NCI-H2171 treated with DMSO at 0.1 percent for 48 hours (cell line): ENCODE results near the gene PRR22.
"Not testable (repeated sequence)": the region's sequence is repeated elsewhere in the genome, so short reads cannot be mapped to it uniquely, and the experiment has no call there.

Source experiments
- DNase-seq: peaks from one replicate; lab custom pipeline; 2025; lab: John Stamatoyannopoulos, UW

The PRR22 gene

DNA sequence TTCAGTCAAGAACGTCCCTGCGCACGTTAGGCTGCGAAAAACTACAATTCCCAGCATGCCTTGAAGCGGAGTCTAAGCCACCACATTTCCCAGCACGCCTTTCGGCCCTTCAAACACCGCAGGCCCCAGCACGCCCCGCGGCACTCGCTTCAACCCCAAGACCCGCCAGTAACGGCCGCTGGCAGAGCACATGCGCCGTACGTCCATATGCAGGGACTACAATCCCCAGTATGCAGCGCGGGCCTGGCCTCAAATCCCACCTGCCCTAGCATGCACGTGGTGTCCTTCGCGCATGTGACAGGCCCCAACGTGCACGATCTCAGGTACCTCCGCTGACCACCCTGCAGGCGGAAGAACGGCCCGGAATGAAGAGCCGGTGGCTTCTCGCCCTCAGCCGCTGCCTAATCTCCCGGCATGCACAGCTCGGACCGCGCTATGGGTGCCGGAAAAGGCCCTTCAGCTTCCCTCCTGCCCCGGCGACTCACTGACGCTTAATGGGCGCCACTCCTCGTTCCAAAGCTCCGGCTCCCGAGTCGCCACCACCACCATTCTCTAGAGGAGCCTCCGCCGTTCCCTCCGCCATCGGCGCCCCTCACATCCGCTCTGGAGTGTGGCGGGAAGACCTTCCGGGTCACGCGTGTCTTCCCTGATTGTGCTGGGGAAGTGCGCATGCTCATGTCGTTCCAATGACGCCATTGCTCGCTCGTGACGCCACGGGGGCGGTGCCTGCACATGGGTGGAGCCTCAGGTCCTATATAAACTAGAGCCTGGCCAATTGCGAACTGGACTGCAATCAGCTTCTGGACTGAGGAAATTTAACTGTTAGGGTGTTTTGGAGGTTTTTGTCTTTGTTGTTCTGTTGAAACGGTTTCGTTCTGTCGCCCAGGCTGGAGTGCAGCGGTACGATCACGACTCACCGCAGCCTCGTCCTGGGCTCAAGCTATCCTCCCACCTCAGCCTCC is 6.3 kb upstream of the PRR22 start, which contains the start of gene DUS3L:
TSS of gene DUS3L (minus strand) at position 605 of the 962 bp plus-strand sequence. CDS start at position 583, 22 bp downstream.
- peak; percentile 98 for DNase-seq

DNA sequence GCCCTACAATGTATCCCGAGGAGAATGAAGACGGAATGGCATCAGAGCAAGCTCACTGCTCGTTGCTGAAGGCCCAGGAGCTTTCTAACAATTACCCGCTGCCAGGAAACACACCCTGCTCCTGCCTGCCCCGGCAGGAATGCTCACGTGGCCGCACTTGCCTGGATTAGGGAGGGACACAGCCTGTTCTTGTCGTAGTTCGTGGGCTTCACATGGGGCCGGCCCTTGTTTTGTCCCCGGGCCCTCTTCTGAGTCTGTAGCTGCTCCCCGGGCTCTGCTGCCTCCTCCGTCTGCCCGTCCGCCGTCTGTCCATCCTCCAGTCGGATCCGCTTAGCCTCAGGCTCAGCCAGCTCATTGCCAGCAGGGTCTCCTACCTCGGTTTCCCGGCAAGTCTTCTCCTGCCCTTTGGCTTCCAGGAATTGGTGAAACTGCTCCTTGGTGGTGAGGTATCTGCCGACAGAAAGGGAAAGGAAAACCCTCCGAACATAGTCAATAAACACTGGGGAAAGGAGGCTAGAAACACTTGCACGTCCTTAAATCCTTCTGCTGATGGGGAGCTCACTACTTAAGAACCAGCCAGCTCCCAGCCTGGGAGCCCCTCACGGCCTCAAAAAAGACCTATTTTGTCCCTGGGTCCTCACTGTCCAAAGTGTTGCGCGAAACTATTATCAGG is 5.5 kb upstream of the PRR22 start:
- no peak for DNase-seq

DNA sequence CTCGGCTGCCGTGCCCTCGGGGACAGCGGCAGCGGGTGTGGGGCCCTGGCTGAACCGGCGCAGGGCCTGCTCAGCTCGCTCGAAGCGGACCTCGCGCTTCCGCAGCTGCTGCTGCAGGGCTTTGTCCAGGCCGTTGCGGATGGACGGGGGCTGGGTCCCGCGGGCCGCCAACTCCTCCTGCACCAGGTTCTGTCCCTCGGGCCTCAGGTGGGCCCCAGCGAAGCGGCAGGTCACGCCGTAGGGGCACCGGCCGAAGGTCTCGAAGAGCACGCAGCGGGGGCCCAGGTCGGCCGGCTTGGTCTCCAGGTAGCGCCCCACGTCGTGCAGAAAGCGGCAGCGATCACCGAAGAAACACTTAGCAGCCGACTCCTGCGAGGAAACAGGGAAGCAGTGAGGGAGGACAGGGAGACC is 4.8 kb upstream of the PRR22 start:
- DNase-seq = no peak

DNA sequence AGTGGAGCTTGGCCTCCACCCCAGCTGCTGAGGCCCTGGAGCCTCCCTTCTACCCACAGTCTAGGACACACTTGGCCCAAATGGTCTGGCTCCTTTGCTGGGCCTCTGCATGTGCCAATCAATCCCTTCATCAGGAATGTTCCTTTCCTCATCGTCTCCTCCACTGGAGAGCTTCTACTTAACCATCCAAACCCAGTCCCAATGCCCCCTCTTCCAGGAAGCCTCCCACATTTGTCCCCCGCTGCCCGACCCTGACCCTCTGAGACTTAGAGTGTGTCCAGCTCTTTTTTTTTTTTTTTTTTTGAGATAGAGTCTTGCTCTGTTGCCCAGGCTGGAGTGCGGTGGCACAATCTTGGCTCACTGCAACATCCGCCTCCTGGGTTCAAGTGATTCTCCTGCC is 3.9 kb upstream of the PRR22 start:
- no peak for DNase-seq

DNA sequence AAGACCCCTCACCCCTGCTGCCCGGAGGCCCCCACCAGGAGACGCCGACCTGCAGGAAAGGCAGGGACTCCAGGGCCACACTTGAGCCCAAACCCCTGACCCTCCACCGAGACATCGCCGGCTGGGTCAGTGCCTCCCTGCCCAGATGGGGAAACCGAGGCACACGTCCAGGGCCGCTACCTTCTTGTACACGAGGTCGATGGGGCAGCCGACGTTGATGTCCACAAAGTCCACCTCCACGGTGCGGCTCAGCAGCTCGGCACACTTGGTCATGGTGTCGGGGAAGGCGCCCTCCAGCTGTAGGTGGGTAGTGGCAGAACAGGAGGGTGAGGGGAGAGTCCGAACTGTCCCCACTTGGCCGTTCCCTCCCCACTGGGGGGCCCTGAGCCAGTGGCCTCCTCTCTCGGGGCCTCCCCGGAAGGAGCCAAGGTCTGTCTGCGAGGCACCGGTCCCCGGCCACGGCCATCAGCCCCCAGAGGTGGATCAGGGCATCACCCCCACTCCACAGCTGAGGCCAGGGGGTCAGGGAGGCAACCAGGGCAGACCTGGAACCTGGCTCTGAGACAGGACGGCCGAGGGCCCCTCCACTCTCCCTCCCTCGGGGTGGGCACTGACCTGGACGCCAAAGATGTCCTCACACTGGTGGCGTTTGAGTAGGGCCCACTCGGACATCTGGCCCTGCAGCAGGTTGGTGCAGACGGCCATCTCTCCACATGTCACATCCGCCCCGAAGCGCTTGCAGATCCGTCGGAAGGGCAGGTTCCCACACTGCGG is 3.0 kb upstream of the PRR22 start:
- no peak for DNase-seq

DNA sequence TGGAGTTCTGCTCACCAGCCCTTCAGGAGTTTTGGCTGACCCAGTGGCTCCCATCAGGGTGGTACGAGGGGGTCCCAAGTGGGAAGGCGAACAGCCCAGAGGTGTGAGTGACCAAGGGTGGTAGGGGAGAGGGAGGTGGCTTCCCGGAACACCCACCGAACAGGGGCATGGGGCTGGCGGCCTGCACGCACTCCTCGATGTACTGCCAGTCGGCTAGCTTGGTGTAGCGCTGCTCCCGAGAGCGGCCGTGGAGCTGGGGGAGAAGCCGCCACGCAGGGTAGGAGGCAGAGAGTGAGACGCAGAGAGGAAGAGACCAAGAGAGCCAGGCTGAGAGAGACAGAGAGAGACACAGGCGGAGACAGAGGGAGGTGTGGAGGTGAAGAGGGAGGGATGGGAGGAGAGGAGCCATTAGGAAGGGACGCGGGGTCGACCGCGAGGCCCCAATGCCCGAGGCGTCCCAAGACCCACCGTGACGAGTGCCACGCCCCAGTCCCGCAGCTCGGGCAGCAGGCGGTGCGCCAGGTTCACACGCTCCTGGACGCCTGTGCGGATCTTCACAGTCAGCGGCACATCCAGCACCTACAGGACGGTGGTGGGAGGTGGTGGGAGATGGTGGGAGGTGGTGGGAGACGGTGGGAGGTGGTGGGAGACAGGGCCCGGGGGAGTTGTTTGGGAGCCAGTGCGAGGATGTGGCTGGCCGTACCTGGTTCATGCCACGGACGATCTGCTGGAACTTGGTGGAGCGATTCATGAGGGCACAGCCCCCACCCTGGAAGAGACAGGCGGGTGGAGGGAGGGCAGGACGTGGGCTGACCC is 2.3 kb upstream of the PRR22 start:
- no peak for DNase-seq

DNA sequence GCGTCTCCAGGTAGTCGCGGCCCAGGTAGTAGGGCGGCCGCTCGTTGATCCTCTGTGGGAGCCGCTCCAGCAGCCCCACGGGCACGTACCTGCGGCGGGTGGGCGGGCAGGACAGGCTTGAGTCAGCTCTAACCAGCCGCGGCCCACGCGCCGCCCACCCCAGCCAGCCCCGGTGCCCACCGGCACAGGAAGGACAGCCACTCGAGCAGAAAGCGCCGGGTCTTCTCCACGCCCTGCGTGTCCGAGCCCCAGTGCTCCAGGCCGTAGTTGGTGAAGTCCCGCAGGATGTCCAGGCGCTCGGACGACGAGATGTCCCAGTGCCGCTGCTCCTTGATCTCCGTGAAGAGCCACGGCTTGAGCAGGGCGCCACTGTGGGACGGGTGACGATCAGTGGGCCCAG is 877 bp upstream of the PRR22 start:
- DNase-seq = no peak

DNA sequence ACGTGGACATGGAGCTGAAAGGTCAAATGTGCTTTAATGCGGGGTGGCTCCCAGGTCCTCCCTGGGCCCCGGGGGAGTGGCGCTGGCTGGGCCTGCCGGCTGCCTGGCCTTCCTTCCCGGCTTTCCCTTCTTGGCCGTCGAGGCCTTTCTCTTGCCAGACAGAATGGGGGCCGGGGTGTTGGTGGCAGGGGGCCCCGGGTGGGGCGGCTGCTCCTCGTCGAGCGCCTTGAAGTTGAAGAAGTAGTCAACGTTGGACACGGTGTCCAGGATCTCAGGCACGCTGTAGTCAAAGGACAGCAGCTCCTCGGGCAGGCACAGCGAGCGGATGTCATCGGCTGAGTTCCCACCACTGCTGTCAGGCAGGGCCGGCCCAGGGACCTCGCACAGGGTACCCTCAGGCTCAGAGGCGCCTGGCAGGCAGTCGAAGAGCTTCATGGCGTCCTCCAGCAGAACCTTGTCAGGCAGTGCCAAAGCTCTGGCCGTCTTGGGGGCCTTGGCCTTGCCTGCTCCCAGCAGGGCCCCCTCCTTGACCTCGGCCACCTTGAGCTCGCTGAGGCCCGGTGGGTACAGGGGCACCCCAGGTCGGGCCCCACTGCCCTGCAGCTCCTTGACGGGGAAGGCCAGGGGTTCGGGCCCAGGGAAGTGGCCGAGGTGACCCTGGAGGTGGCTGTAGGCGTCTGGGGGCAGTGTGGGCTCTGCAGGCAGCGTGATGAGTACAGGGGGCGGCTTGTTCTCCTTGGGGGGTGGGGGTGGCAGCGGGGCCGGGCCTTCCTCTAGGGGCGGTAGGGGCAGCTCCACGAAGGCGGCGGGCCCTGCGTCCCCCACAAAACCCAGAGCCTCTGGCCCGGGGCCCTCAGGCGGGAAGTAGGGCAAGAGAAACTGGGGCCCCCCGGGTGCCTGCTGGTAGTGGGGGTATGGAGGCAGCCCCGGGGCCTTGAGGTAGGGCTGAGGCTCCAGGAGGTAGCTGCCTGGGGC is 1.3 kb downstream of the PRR22 start:
- no peak for DNase-seq

- DNase-seq = no peak
Measured at GRCh38 chr19:5782322-5782721, 2.2 kb downstream of the PRR22 start.

DNA sequence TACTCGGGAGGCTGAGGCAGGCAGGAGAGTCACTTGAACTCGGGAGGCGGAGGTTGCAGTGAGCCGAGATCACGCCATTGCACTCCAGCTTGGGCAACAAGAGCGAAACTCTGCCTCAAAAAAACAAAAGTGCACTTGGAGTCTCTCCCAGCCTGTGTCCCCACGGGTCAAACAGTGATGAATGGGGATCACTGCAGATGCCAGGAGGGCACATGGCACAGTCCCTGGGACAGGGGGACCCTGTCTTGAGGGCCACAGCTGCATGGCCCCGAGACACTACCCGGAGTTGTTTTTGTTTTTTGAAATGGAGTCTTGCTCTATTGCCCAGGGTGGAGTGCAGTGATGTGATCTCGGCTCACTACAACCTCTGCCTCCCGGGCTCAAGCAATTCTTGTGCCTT is 3.6 kb downstream of the PRR22 start:
- DNase-seq = not testable (repeated sequence)

- no peak for DNase-seq
Measured at GRCh38 chr19:5778402-5778801, 6.1 kb downstream of the PRR22 start.

- no peak for DNase-seq
Measured at GRCh38 chr19:5775668-5776309, 8.8 kb downstream of the PRR22 start.

DNA sequence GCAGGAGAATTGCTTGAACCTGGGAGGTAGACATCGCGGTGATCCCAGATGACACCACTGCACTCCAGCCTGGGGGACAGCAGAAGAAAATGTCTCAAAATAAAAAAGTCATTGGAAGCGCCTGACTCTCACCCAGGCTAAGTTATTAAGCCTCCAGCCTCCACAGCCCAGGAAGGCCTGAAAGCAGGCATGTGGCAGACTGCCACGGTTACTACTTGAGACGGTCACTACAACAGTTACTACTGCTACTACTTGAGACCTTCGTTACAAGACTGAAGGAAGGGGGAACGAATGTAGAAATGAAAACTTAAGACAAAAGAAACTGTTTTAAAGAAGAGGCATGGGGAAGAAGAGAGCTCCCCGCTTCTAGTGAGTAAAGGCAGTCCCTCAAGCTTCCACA is 9.6 kb downstream of the PRR22 start:
- DNase-seq = no peak

DNA sequence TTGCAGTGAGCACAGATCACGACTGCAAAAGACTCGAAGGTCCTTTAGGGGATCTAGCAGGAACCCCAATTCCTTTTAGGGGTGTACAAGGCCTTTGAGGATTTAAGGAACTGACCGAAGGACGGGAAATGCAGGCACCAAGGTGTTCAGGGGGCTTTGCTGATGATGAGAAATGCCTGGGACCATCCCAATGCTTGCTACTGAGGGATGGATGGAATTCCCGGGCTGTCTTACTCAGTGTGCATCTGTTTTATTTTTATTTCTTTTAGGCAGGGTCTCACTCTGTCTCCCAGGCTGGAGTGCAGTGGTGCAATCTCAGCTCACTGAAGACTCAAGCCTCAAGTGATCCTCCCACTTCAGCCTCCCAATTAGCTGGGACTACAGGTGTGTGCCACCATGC is 11.3 kb downstream of the PRR22 start:
- no peak for DNase-seq

DNA sequence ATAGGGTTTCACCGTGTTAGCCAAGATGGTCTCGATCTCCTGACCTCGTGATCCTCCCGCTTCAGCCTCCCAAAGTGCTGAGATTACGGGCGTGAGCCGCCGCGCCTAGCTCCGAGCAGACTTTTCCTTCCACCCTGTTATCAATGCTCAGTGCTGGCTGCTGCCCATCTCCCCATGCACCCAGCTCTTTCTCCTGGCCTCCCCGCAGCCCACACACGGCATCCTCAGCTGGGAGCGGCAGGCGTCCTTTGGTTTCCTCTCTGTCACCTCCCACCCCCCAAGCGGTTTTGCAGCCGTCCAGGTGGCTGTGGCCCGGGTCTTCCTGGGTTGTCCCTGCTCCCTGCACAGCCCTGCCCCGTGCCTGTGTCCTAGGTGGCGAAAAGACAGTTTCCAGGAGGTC is 12.1 kb downstream of the PRR22 start:
- DNase-seq = no peak

- no peak for DNase-seq
Measured at GRCh38 chr19:5767949-5768348, 16.6 kb downstream of the PRR22 start.

- no peak for DNase-seq
Measured at GRCh38 chr19:5765220-5765619, 19.3 kb downstream of the PRR22 start.

GRCh38 chr19:5762608-5763217 is 21.8 kb downstream of the PRR22 start:
- DNase-seq = no peak

- no peak for DNase-seq
Measured at GRCh38 chr19:5753743-5754142, 30.8 kb downstream of the PRR22 start.
